ENCODE data around the gene DNAH3. TPM values are rescaled to one million over a fixed set of nuclear protein-coding genes. Genes with fewer than 3 reads are reported as not detected.
"Not testable (repeated sequence)": the region's sequence is repeated elsewhere in the genome, so short reads cannot be mapped to it uniquely, and the experiment has no call there.

DNAH3 gene
- total and polyA plus RNA-seq, 4 donors = not detected

DNA sequence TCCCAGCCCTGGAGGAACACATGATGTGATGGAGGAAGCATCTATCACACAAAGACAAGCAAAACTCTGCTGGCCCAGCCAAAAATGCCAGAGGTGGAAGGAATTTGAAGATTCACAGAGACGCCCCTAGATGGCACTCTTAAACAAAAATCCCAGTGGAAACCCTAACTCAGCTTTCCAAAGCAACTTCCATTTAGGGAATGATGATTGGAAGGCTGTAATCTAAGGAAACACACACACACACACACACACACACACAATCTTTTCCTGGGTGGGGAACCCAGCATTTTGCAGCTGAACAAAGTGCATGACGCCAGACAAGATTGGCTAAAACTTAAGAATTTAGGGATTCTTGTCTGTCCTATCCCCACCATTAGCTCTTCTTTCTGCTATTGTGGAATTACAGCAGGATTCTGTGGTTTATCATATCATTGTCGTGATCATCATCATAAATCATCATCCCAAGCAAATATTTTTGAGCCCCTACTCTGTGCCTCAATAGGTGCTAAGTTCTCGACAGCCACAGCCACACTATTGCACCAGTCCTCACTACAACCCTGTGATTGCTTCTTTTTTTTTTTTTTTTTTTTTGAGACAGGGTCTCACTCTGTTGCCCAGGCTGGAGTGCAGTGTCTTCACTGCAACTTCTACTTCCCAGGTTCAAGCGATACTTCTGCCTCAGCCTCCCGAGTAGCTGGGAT is 6.3 kb upstream of the DNAH3 start:
- WGBS, 2 donors = 40 to 41% methylated on average over 6 of the region's 6 CpGs
- Histone ChIP-seq H3K9me3 (ENCODE audit: control insufficient read depth, low read length) (no peaks in the 10 kb centered on the region), H3K4me1 (ENCODE audit: control insufficient read depth in 1 of 2, insufficient read depth in 2 of 2, low read length in 2 of 2) (no peaks in the 10 kb centered on the region), H3K27ac (ENCODE audit: low read depth in 1 of 2, low read length in 2 of 2) (no peak overlapping the region), H3K36me3 (ENCODE audit: control insufficient read depth in 1 of 2, insufficient read depth in 2 of 2, low read length in 1 of 2) (no peaks in the 10 kb centered on the region), H3K4me3 (ENCODE audit: low read length in 2 of 2) (no peak overlapping the region), H3K27me3 (ENCODE audit: control insufficient read depth in 1 of 2, insufficient read depth in 2 of 2, low read length in 1 of 2) (no peaks in the 10 kb centered on the region)
- no peak for DNase-seq
- intact Hi-C loops (cut with DNase I) = no loop called here
- ATAC-seq (ENCODE audit: low FRiP score) = peak; percentile 63

DNA sequence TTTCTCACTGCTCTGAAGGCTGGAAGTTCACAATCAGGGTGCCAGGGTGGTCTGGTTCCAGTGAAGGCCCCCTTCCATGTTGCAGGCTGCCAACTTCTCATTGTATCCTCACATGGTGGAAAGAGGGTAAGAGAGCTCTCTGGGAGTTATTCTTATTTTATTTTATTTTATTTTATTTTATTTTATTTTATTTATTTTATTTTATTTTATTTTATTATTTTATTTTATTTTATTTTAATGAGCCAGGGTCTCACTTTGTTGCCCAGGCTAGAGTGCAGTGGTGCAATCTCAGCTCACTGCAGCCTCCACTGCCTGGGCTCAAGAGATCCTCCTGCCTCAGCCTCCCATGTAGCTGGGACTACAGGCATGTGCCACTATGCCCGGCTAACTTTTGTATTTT is 5.4 kb upstream of the DNAH3 start:
- DNase-seq; H3K4me3 ChIP-seq (ENCODE audit: low read length in 2 of 2); intact Hi-C loops (cut with DNase I); H3K4me1 ChIP-seq (ENCODE audit: control insufficient read depth in 1 of 2, insufficient read depth in 2 of 2, low read length in 2 of 2); H3K27me3 ChIP-seq (ENCODE audit: control insufficient read depth in 1 of 2, insufficient read depth in 2 of 2, low read length in 1 of 2); H3K27ac ChIP-seq (ENCODE audit: low read depth in 1 of 2, low read length in 2 of 2); H3K36me3 ChIP-seq (ENCODE audit: control insufficient read depth in 1 of 2, insufficient read depth in 2 of 2, low read length in 1 of 2); H3K9me3 ChIP-seq (ENCODE audit: control insufficient read depth, low read length); ATAC-seq (ENCODE audit: low FRiP score): not testable (repeated sequence)
- 55 to 57% methylated on average over 1 of the region's 1 CpG for WGBS, 2 donors

DNA sequence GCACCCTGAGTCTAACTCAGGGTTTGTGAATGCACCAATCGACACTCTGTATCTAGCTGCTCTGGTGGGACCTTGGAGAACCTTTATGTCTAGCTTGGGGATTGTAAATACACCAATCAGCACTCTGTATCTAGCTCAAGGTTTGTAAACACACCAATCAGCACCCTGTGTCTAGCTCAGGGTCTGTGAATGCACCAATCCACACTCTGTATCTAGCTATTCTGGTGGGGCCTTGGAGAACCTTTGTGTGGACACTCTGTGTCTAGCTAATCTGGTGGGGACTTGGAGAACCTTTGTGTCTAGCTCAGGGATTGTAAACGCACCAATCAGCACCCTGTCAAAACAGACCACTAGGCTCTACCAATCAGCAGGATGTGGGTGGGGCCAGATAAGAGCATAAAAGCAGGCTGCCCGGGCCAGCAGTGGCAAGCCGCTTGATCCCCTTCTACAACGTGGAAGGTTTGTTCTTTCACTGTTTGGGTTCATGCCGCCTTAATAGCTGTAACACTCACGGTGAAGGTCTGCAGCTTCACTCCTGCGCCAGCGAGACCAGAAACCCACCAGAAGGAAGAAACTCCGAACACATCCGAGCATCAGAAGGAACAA is 2.6 kb upstream of the DNAH3 start:
- H3K4me3 ChIP-seq (ENCODE audit: low read length in 2 of 2); DNase-seq; ATAC-seq (ENCODE audit: low FRiP score); H3K9me3 ChIP-seq (ENCODE audit: control insufficient read depth, low read length); H3K27me3 ChIP-seq (ENCODE audit: control insufficient read depth in 1 of 2, insufficient read depth in 2 of 2, low read length in 1 of 2); intact Hi-C loops (cut with DNase I); H3K36me3 ChIP-seq (ENCODE audit: control insufficient read depth in 1 of 2, insufficient read depth in 2 of 2, low read length in 1 of 2); H3K4me1 ChIP-seq (ENCODE audit: control insufficient read depth in 1 of 2, insufficient read depth in 2 of 2, low read length in 2 of 2); H3K27ac ChIP-seq (ENCODE audit: low read depth in 1 of 2, low read length in 2 of 2): not testable (repeated sequence)
- WGBS, 2 donors = 91 to 94% methylated on average over 11 of the region's 11 CpGs

DNA sequence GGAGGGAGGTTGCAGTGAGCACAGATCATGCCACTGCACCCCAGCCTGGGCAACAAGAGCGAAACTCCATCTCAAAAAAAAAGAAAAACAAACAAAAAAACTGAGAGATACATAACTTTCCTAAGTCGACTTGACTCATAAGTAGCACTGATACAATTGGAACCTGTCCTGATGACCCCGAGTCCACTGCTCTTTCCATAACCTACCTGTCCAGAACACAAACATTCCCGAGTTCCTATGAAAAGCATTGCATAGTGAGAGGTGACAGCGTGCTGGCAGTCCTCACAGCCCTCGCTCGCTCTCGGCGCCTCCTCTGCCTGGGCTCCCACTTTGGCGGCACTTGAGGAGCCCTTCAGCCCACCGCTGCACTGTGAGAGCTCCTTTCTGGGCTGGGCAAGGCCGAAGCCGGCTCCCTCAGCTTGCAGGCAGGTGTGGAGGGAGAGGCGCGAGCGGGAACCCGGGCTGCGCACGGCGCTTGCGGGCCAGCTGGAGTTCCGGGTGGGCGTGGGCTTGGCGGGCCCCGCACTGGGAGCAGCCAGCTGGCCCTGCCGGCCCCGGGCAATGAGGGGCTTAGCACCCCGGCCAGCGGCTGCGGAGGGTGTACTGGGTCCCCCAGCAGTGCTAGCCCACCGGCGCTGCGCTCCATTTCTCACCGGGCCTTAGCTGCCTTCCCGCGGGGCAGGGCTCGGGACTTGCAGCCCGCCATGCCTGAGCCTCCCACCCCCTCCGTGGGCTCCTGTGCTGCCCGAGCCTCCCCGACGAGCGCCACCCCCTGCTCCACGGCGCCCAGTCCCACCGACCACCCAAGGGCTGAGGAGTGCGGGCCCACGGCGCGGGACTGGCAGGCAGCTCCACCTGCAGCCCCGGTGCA is 1.7 kb upstream of the DNAH3 start:
- H3K4me3 ChIP-seq (ENCODE audit: low read length in 2 of 2); H3K4me1 ChIP-seq (ENCODE audit: control insufficient read depth in 1 of 2, insufficient read depth in 2 of 2, low read length in 2 of 2); H3K27ac ChIP-seq (ENCODE audit: low read depth in 1 of 2, low read length in 2 of 2); intact Hi-C loops (cut with DNase I); H3K27me3 ChIP-seq (ENCODE audit: control insufficient read depth in 1 of 2, insufficient read depth in 2 of 2, low read length in 1 of 2); DNase-seq; ATAC-seq (ENCODE audit: low FRiP score); H3K36me3 ChIP-seq (ENCODE audit: control insufficient read depth in 1 of 2, insufficient read depth in 2 of 2, low read length in 1 of 2); H3K9me3 ChIP-seq (ENCODE audit: control insufficient read depth, low read length): not testable (repeated sequence)
- WGBS, 2 donors = 85 to 86% methylated on average over 48 to 51 of the region's 51 CpGs

DNA sequence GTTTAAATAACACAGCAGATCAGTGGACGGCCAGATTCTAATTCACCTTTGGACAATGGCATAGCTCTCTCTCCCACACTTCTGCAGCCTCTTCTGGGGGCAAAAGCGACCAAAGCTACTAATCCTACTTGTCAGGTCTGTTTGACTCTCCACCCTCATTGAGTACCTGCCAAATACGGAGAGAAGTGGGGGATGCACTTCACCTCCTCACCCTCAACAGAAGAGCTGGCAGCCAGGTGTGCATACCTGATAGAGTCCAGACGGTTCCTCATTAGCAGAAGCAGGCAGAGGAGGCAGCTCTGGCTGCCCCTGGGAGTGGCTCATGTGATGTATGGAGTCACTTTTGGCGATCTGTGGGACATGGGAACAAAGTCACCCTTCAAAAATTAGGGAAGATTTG is 4.9 kb downstream of the DNAH3 start:
- Histone ChIP-seq H3K9me3 (ENCODE audit: control insufficient read depth, low read length) (peaks cover 4% of the 10 kb centered on the region), H3K27me3 (ENCODE audit: control insufficient read depth in 1 of 2, insufficient read depth in 2 of 2, low read length in 1 of 2) (no peaks in the 10 kb centered on the region), H3K36me3 (ENCODE audit: control insufficient read depth in 1 of 2, insufficient read depth in 2 of 2, low read length in 1 of 2) (no peaks in the 10 kb centered on the region), H3K4me3 (ENCODE audit: low read length in 2 of 2) (no peak overlapping the region), H3K4me1 (ENCODE audit: control insufficient read depth in 1 of 2, insufficient read depth in 2 of 2, low read length in 2 of 2) (no peaks in the 10 kb centered on the region), H3K27ac (ENCODE audit: low read depth in 1 of 2, low read length in 2 of 2) (no peak overlapping the region)
- WGBS, 2 donors = 70% methylated on average over 5 of the region's 5 CpGs
- DNase-seq = no peak
- ATAC-seq (ENCODE audit: low FRiP score) = no peak
- intact Hi-C loops (cut with DNase I) = no loop called here

DNA sequence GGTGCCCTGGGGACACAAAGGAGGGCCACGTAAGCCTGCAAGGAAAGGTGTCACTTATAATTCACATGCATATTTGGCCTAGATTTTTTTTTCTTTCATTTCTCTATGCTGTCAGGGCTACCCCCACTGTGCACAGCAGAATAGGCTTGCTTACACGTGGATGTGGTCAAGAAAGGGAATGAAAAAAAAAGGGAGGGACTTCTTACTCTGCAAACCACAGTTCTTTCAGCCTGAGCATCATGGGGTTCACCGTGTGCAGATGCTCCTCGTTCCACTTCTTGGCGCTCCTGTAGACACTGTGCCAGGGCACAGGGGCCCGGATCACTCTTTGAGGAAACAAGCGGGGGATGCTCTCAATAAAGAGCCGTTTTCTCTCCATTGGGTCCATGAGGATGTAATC is 16.6 kb downstream of the DNAH3 start:
- intact Hi-C loops (cut with DNase I) = no loop called here
- Histone ChIP-seq H3K36me3 (ENCODE audit: control insufficient read depth in 1 of 2, insufficient read depth in 2 of 2, low read length in 1 of 2) (no peaks in the 10 kb centered on the region), H3K9me3 (ENCODE audit: control insufficient read depth, low read length) (no peaks in the 10 kb centered on the region), H3K4me3 (ENCODE audit: low read length in 2 of 2) (no peak overlapping the region), H3K27ac (ENCODE audit: low read depth in 1 of 2, low read length in 2 of 2) (no peak overlapping the region), H3K4me1 (ENCODE audit: control insufficient read depth in 1 of 2, insufficient read depth in 2 of 2, low read length in 2 of 2) (no peaks in the 10 kb centered on the region), H3K27me3 (ENCODE audit: control insufficient read depth in 1 of 2, insufficient read depth in 2 of 2, low read length in 1 of 2) (no peaks in the 10 kb centered on the region)
- ATAC-seq (ENCODE audit: low FRiP score) (no peak), DNase-seq (no peak)
- WGBS, 2 donors = 84 to 85% methylated on average over 8 of the region's 8 CpGs

DNA sequence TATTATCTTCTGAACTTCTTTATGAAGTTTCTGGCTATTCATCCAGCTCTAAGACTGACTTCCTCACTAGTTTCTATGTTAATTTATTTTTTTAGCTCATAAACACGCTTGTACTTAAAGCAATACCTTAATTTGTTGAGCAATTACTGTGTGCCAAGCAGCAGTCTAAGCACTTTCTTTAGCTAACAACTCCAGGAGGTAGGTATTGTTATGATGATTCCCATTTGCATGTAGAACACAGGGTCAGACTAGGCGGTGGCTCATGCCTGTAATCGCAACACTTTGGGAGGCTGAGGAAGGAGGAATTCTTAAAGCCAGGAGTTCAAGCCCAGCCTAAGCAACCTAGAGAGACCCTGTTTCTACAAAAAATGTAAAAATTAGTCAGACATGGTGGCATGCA is 19.8 kb downstream of the DNAH3 start:
- Histone ChIP-seq H3K4me1 (ENCODE audit: control insufficient read depth in 1 of 2, insufficient read depth in 2 of 2, low read length in 2 of 2) (no peaks in the 10 kb centered on the region), H3K36me3 (ENCODE audit: control insufficient read depth in 1 of 2, insufficient read depth in 2 of 2, low read length in 1 of 2) (no peaks in the 10 kb centered on the region), H3K27me3 (ENCODE audit: control insufficient read depth in 1 of 2, insufficient read depth in 2 of 2, low read length in 1 of 2) (no peaks in the 10 kb centered on the region), H3K4me3 (ENCODE audit: low read length in 2 of 2) (no peak overlapping the region), H3K9me3 (ENCODE audit: control insufficient read depth, low read length) (no peaks in the 10 kb centered on the region), H3K27ac (ENCODE audit: low read depth in 1 of 2, low read length in 2 of 2) (no peak overlapping the region)
- DNase-seq (no peak), ATAC-seq (ENCODE audit: low FRiP score) (no peak)
- 85 to 86% methylated on average over 3 of the region's 3 CpGs for WGBS, 2 donors
- intact Hi-C loops (cut with DNase I) = no loop called here

DNA sequence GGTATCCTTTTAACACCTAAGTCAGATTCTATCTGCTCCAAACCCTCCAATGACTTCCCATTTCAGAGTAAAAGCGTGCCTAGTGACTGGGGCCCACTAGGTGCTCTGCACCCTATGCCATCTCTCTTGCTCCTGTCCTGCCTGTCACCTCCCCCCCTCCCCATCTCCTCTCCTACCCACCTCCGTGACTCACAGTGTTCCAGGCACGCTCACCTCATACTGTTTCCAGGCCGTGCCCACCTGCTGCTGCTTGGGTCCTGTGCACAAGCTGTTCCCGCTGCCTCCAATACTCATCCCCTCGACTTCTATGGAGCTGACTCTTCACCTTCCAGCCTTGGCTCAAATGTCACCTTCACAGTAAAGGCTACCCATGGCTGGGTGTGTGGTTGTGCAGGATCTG is 21.7 kb downstream of the DNAH3 start:
- no peak overlapping the region for H3K4me3 ChIP-seq (ENCODE audit: low read length in 2 of 2)
- H3K9me3 ChIP-seq (ENCODE audit: control insufficient read depth, low read length) = no peaks in the 10 kb centered on the region
- H3K27me3 ChIP-seq (ENCODE audit: control insufficient read depth in 1 of 2, insufficient read depth in 2 of 2, low read length in 1 of 2) = no peaks in the 10 kb centered on the region
- 88 to 94% methylated on average over 6 of the region's 6 CpGs for WGBS, 2 donors
- H3K36me3 ChIP-seq (ENCODE audit: control insufficient read depth in 1 of 2, insufficient read depth in 2 of 2, low read length in 1 of 2) = no peaks in the 10 kb centered on the region
- no peaks in the 10 kb centered on the region for H3K4me1 ChIP-seq (ENCODE audit: control insufficient read depth in 1 of 2, insufficient read depth in 2 of 2, low read length in 2 of 2)
- no peak overlapping the region for H3K27ac ChIP-seq (ENCODE audit: low read depth in 1 of 2, low read length in 2 of 2)
- intact Hi-C loops (cut with DNase I) = no loop called here
- DNase-seq (no peak), ATAC-seq (ENCODE audit: low FRiP score) (no peak)

Data from aorta (tissue), 5 donors.